Measurements from ENCODE around the gene TRIM9.

TRIM9 gene

GRCh38 chr14:50929506-50929905 lies 165.4 kb downstream of the TRIM9 start:
- no peak for DNase-seq

DNA sequence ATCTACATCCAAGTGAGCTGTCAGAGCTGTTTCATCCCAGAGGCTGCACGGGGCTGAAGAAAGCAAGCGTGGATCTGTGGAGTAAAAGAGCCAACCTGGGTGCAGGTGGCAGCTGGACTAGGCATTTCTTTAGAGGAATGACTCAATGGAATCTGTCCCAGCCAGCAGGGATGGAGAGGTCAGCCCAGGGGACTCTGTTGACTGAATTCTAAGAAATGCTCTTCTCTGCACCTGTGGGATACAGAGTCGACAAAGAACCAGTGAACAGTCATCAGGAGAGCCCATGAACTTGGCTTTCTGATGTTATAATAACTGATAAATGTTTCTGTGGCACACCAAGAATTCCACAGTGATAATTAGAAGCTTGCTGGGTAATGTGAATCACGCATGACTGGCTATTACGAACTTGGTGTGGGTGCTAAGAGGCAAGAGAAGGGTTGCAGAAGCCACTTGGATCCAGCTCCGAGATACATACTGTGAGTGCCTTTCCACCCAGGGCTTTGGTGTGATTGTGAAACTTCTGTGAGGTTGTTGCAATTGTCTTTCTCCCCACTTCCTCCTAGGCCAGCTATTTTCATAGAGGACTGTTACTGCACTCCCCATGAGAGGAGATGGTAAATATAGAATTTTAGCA lies 166.8 kb downstream of the TRIM9 start:
- DNase-seq = no peak

DNA sequence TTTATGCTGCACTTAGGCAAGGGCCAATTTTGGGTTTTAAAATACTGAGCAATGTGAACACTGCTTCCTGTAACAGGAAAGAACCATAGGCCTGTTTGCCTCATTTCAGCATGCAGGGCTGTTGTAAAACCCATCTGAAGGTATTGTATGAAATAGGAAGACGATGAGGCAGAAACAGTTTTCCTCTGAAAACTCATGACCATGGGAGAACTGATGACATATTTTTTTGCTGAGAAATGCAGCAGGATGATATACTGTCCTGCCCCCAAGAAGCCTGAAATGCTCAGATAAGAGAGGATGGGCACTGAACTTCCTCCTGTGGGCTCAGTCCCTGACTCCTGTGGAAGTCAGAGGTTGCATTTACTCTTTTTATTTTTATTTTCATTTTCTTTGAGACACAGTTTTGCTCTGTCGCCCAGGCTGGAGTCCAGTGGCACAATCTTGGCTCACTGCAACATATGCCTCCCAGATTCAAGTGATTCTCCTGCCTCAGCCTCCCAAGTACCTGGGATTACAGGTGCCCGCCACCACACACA lies 168.0 kb downstream of the TRIM9 start:
- no peak for DNase-seq

All from stimulated activated CD4-positive, alpha-beta T cell treated with anti-CD3 and anti-CD28 coated beads, Interleukin-2, amount 100 ng/mL, for 48 hours (primary cell).